GM04504 (cell line): ENCODE results near the gene GCC2.
"Not testable (repeated sequence)": the region's sequence is repeated elsewhere in the genome, so short reads cannot be mapped to it uniquely, and the experiment has no call there.

Experiments used
- DNase-seq: peaks from one replicate; pipeline ENCODE4 v3.0.0-alpha.2; 2012; ENCODE audit warnings: low read depth

GCC2 gene

GRCh38 chr2:108448678-108449409 lies at the start of gene GCC2:
TSS of gene GCC2 (plus strand) at chr2:108449206. CDS start at chr2:108449275, 69 bp downstream.
- DNase-seq, result peak; percentile 75

DNA sequence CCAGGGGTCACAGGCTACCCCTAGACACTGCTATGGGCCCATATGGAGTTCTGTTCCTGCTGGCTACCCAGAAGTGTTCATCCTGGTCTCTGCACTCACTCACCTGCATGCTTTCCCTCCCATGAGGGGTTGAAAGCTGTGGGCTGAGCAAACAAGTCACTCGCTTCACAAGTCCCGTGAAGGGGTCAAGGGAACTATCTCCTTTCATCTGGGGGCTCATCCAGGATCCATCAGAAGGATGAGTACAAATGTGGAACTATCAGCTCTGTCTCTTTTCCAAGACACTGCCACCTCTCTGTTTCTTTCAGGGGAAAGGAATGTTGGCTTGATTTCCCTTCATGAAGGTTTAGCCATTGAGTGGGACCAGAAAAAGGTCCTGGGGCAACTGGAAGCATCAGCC lies 49.5 kb upstream of the GCC2 start:
- no peak for DNase-seq

- DNase-seq, result no peak
These were observed 47.2 kb upstream of the GCC2 start for GRCh38 chr2:108401800-108402199.

DNA sequence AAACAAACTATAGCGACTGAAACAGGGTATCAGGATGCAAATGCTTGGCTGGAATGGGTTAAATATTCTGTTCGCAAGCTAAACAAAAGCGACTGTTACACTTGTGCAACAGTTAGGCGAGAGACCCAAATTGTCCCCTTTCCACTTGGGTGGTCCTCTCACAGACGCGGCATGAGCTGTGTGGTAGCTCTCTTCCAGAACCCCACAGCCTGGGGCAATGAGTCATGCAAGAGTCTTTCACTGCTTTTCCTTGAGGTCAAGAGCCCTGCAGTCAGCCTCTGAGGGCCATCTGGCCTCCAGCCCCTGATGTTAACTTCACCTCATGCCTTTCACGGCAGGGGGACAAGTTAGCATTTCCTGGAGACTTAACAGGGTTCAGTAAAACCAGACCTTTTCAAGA lies 45.5 kb upstream of the GCC2 start:
- peak; percentile 53 for DNase-seq

- no peak for DNase-seq
These were observed 44.1 kb upstream of the GCC2 start for GRCh38 chr2:108404784-108405397.

- no peak for DNase-seq
These were observed 40.9 kb upstream of the GCC2 start for GRCh38 chr2:108407864-108408729.

GRCh38 chr2:108409768-108410167 lies 39.2 kb upstream of the GCC2 start:
- peak; percentile 21 for DNase-seq

- DNase-seq, result peak; percentile 72
These were observed 35.9 kb upstream of the GCC2 start for GRCh38 chr2:108412995-108413710.

- DNase-seq, result no peak
These were observed 35.3 kb upstream of the GCC2 start for GRCh38 chr2:108413711-108414095.

GRCh38 chr2:108414256-108414876 lies 34.6 kb upstream of the GCC2 start:
- no peak for DNase-seq

GRCh38 chr2:108414945-108415344 lies 34.1 kb upstream of the GCC2 start:
- no peak for DNase-seq

DNA sequence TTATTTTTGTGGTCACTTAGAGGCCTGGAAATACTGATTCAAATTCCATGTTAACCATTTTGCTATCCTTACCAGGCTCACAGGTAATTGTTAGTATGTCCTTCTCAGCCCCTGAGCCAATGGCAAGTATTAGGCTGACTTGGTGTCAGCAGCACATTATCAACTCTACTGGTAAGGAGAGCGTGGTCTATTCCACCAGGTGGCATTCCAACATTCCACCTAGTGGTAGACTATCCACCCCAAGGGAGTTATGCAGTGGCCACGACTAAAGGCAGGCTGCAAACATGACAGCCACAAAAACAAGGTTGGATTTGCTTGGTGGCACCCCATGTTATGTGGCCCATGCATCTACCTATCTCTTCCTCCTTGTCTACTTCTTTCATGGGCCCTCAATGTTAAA lies 31.8 kb upstream of the GCC2 start:
- no peak for DNase-seq

GRCh38 chr2:108418416-108418815 lies 30.6 kb upstream of the GCC2 start:
- no peak for DNase-seq

DNA sequence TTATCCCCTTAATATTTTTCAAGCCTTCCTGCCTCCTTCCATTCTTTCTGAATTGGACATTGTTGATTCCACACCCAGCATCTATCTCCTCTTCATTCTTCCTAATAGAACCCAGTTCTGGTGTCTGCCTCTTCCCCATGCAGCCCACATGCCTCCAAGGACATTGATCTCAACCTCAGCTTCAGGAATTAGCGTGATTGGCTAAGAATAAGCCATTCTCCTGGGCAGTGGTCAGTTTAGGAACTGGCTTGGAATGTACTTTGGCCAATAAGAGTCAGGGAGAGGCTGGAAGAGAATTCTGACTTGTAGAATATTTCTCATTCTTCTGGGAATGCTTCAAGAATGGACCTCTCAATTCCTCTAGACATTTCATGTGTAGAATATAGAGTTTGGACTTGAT lies 25.9 kb upstream of the GCC2 start:
- no peak for DNase-seq

GRCh38 chr2:108423502-108424251 lies 25.3 kb upstream of the GCC2 start:
- no peak for DNase-seq

DNA sequence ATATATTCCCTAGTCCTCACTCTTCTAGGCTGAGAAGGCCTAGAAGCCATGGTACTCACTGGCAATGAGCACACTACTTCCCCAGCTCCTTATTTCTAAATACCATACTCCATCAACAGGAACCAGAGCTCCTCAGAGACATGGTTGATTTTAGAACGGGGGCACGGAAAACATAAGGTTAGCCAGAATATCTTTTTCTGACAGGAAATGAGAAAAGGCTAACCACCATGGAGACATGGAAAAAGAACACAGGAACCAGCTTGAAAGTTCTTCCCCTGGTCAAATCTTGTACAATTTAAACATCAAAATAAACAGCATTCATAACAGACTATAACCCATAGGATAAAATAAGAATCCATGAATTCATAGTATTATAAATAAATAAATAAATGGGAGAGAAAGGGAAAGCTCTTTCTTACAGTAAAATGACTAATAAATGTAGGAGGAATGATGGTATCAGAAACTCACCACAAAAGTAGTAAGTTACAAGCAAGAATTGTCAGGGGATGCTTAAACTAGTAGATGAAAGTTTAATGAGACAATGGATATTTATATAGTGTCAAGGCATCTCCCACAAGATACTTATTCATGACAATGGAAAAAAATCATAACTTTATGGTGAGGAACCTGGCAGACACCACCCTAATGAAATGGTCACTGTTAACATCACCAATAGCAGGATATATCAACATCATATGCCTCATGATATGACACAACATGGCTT lies 20.6 kb upstream of the GCC2 start:
- DNase-seq, result no peak

- not testable (repeated sequence) for DNase-seq
These were observed 13.4 kb upstream of the GCC2 start for GRCh38 chr2:108435578-108435977.

DNA sequence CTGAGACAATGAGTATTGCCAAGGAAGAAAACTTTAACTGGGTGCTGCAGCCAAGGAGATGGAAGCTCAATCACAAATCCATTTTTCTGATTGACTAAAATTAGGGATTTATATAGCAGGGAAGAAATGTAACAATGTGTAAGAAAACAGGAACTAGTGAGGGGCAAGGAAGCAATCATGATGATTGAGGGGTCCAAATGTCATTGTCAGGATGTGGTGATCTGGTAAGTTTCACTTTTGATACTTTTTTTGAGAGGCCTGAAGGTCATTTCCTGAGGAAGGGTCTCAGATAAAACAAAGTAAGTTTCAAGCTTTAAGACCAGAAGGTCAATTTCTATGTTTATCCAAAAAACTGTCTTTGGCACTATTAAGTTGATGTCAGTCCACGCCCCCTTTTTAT lies 12.0 kb upstream of the GCC2 start:
- no peak for DNase-seq

GRCh38 chr2:108441712-108442111 lies 7.3 kb upstream of the GCC2 start:
- DNase-seq, result no peak
